Smooth muscle cell (in vitro differentiated cells): ENCODE measurements around the gene MCM3. TPM values are rescaled to one million over a fixed set of nuclear protein-coding genes. Genes with fewer than 3 reads are reported as not detected.

Experiments used
- DNase-seq: peaks from one replicate; lab custom pipeline; 2025; ENCODE audit not compliant: unreplicated experiment; lab: John Stamatoyannopoulos, UW
- H2AFZ ChIP-seq: fragments of 200-600 bp; sonication (generic); 2 replicates; pipeline ENCODE4 v1.6.0; 2016; ENCODE audit warnings: antibody characterized with exemption, low read depth, mild to moderate bottlenecking
- H3F3A ChIP-seq: fragments of 200-600 bp; sonication (generic); 2 replicates; pipeline ENCODE4 v1.6.0; 2017; ENCODE audit warnings: antibody characterized with exemption, low read depth
- H3K27ac ChIP-seq: fragments of 200-600 bp; sonication (generic); 2 replicates; pipeline ENCODE4 v1.5.1; 2016; ENCODE audit warnings: low read depth, mild to moderate bottlenecking
- H3K27me3 ChIP-seq: fragments of 200-600 bp; sonication (generic); 2 replicates; pipeline ENCODE4 v1.6.1; 2016; ENCODE audit warnings: low read depth, mild to moderate bottlenecking
- H3K36me3 ChIP-seq: fragments of 200-600 bp; sonication (generic); 2 replicates; pipeline ENCODE4 v1.5.1; 2016; ENCODE audit warnings: low read depth
- H3K4me1 ChIP-seq: fragments of 200-600 bp; sonication (generic); 2 replicates; pipeline ENCODE4 v1.5.1; 2016; ENCODE audit warnings: low read depth
- H3K4me2 ChIP-seq: fragments of 200-600 bp; sonication (generic); 2 replicates; pipeline ENCODE4 v1.6.0; 2016; ENCODE audit warnings: mild to moderate bottlenecking
- H3K4me3 ChIP-seq: fragments of 200-600 bp; sonication (generic); 2 replicates; pipeline ENCODE4 v1.5.1; 2016; ENCODE audit warnings: mild to moderate bottlenecking
- H3K79me2 ChIP-seq: fragments of 200-600 bp; sonication (generic); 2 replicates; pipeline ENCODE4 v1.6.0; 2016; ENCODE audit warnings: low read depth, mild to moderate bottlenecking
- H3K9ac ChIP-seq: fragments of 200-600 bp; sonication (generic); 2 replicates; pipeline ENCODE4 v1.6.0; 2016; ENCODE audit warnings: low read depth
- H3K9me3 ChIP-seq: fragments of 200-600 bp; sonication (generic); replicated peaks from 2 replicates; pipeline ENCODE4 v1.5.1; 2016; ENCODE audit warnings: low read depth
- H4K20me1 ChIP-seq: fragments of 200-600 bp; sonication (generic); 2 replicates; pipeline ENCODE4 v1.6.0; 2016; ENCODE audit warnings: low read depth
- WGBS: methylation state at CpG from one replicate; pipeline ENCODE4 v1.1.7; 2016; ENCODE audit warnings: low lambda C conversion rate; 5-methylcytosine and 5-hydroxymethylcytosine counted together
- polyA plus RNA-seq: library from polyadenylated mRNA; unstranded; fragments of >200 nt; fragmentation: Nextera tagmentation; extraction: Ambion mirVana; gene quantifications from 2 replicates; pipeline ENCODE4 v1.2.1, GENCODE V29; 2016
- total RNA-seq: library from RNA; depleted of rRNA; stranded (reverse); fragments of >200 nt; gene quantifications from 2 replicates; pipeline ENCODE4 v1.2.3, GENCODE V29; 2014
- TF ChIP-seq, protein P1 (sequence below): fragments of 200-600 bp; sonication (generic); IDR thresholded peaks from 2 replicates; pipeline ENCODE4 v1.5.1; 2017; ENCODE audit warnings: borderline replicate concordance, mild to moderate bottlenecking, antibody characterized with exemption; ENCODE audit not compliant: insufficient read depth, poor library complexity, severe bottlenecking

MCM3 gene
- total and polyA plus RNA-seq, 2 experiments from 2014 or later, result 32.2 to 33.9 TPM

DNA sequence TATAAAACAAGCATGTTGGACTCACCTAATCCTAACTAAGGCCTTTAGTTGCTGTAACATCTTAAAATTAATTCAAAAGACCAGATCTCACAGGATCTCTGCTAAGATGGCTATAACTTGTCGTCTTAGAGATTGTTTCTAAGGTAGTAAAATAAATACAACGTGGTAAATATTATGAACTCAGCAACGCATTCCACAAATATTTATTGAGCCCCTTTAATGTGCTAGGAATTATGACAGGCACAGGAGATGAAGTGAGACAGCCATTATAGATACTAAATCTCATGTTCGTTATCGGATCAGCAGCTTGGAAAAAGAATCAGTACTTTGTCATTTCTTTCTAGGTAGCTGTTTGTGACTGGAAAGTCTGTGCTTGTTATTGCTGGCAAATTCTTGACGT is 20.9 kb upstream of the MCM3 start:
- Histone ChIP-seq H3K4me3 (no peak overlapping the region), H4K20me1 (no peaks in the 10 kb centered on the region), H3K9ac (no peak overlapping the region), H3K36me3 (no peaks in the 10 kb centered on the region), H3K4me1 (peaks cover 7% of the 10 kb centered on the region), H3K9me3 (no peaks in the 10 kb centered on the region), H3K79me2 (no peaks in the 10 kb centered on the region), H3K4me2 (peak overlapping the region; percentile 13), H3K27ac (peak overlapping the region; percentile 22), H3K27me3 (no peaks in the 10 kb centered on the region), H2AFZ (peak overlapping the region; percentile 22), H3F3A (no peaks in the 10 kb centered on the region)
- TF ChIP-seq, protein P1, sequence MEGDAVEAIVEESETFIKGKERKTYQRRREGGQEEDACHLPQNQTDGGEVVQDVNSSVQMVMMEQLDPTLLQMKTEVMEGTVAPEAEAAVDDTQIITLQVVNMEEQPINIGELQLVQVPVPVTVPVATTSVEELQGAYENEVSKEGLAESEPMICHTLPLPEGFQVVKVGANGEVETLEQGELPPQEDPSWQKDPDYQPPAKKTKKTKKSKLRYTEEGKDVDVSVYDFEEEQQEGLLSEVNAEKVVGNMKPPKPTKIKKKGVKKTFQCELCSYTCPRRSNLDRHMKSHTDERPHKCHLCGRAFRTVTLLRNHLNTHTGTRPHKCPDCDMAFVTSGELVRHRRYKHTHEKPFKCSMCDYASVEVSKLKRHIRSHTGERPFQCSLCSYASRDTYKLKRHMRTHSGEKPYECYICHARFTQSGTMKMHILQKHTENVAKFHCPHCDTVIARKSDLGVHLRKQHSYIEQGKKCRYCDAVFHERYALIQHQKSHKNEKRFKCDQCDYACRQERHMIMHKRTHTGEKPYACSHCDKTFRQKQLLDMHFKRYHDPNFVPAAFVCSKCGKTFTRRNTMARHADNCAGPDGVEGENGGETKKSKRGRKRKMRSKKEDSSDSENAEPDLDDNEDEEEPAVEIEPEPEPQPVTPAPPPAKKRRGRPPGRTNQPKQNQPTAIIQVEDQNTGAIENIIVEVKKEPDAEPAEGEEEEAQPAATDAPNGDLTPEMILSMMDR, result no peak
- 69% methylated on average over 6 of the region's 6 CpGs for WGBS
- DNase-seq, result no peak

DNA sequence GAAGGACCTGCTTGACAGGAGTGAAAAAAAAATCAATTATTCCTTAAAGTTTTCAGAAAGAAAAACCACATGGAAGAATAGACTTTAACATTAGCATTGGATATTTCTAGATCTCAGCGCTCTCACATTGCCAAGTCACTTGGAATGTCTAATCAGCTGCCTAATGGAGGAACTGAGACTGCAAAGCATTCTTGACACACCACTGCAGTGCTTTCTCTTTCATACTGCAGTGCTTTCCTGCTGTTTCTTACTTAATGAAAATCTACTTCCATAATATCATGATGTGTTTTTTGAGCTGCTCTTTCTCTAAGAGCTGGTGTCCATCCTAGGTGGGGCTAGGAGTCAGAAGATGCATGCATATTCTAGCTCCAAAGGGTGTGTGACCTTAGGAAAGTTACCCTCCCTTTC is 20.4 kb upstream of the MCM3 start:
- Histone ChIP-seq H3K9ac (no peak overlapping the region), H3K4me3 (no peak overlapping the region), H3K79me2 (no peaks in the 10 kb centered on the region), H3F3A (no peaks in the 10 kb centered on the region), H3K27ac (peak overlapping the region; percentile 22), H3K27me3 (no peaks in the 10 kb centered on the region), H3K36me3 (no peaks in the 10 kb centered on the region), H2AFZ (peak overlapping the region; percentile 22), H3K9me3 (no peaks in the 10 kb centered on the region), H4K20me1 (no peaks in the 10 kb centered on the region), H3K4me2 (peak overlapping the region; percentile 13), H3K4me1 (peaks cover 7% of the 10 kb centered on the region)
- no peak for DNase-seq
- 80% methylated on average over 1 of the region's 1 CpG for WGBS
- TF ChIP-seq, protein P1, result no peak

DNA sequence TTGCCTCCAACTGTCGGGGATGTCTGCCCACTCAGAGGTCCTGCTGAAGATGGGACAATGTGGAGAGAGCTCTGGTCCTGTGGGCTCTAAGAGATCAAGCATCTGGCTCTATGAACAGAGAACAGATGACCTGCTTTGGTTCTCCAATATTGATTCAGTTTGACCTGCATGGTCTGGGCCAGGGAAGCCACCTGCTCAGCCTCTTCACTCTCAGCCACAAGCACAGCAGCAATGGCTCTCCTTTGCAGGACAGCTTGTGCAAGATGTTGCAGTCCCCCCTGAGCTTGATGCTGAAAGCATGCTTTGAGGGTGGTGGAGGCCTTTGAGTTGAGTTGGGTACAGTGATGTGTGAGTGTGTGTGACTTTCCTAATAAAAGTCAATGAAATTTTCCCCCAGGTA is 18.6 kb upstream of the MCM3 start:
- no peaks in the 10 kb centered on the region for H3F3A ChIP-seq
- DNase-seq, result no peak
- WGBS, result 48% methylated on average over 1 of the region's 1 CpG
- no peak overlapping the region for H3K9ac ChIP-seq
- no peak overlapping the region for H2AFZ ChIP-seq
- H3K27ac ChIP-seq, result no peak overlapping the region
- peaks cover 7% of the 10 kb centered on the region for H3K4me1 ChIP-seq
- no peaks in the 10 kb centered on the region for H3K27me3 ChIP-seq
- H3K9me3 ChIP-seq, result no peaks in the 10 kb centered on the region
- TF ChIP-seq, protein P1, result no peak
- H3K4me2 ChIP-seq, result no peak overlapping the region
- no peak overlapping the region for H3K4me3 ChIP-seq
- no peaks in the 10 kb centered on the region for H3K36me3 ChIP-seq
- no peaks in the 10 kb centered on the region for H4K20me1 ChIP-seq
- H3K79me2 ChIP-seq, result no peaks in the 10 kb centered on the region

DNA sequence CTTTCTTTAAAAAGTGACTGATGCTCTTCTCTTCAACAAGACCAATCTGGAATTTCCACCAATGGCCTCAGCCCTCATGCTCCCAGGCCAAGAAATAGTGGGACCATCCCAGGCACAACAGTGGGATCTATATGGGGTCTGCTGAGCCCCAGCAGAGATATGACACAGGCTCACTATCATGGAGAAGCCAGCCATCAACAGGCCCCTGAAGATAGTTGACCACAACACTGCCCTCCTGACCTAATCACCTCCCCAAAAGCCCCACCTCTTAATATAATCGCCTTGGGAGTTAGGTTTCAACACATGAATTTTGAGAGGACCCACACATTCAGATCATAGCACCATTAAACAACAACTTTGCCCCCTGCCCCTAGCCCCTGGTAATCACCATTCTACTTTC is 16.8 kb upstream of the MCM3 start:
- Histone ChIP-seq H2AFZ (no peak overlapping the region), H3K9ac (no peak overlapping the region), H3K27me3 (no peaks in the 10 kb centered on the region), H3F3A (no peaks in the 10 kb centered on the region), H3K79me2 (no peaks in the 10 kb centered on the region), H3K9me3 (no peaks in the 10 kb centered on the region), H4K20me1 (no peaks in the 10 kb centered on the region), H3K4me1 (peaks cover 7% of the 10 kb centered on the region), H3K36me3 (no peaks in the 10 kb centered on the region), H3K4me3 (no peak overlapping the region), H3K27ac (no peak overlapping the region), H3K4me2 (no peak overlapping the region)
- 94% methylated on average over 1 of the region's 1 CpG for WGBS
- TF ChIP-seq, protein P1, result no peak
- DNase-seq, result no peak
